Measurements from ENCODE around the gene CCL26.

DNA sequence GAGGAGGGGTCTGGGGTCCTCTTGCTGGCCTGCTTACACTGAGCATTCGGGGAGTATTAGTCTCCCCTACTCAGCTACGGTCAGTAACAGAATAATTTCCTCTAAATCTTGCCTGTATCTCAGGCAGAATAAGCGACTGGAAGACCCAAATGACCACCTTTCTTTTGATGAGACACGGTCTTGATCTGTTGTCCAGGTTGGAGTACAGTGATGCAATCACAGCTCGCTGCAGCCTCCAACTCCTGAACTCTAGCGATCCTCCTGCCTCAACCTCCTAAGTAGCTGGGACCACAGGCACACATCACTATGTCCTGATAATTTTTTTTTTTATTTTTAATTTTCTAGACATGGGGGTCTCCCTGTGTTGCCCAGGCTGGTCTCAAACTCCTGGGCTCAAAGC lies 24.4 kb upstream of the CCL26 start:
- no peak for TF ChIP-seq POLR2A (IDR thresholded peaks at IDR 0.05; ENCODE audit: low read depth, low read length)
- no peak for TF ChIP-seq POLR2AphosphoS5 (IDR thresholded peaks at IDR 0.05; ENCODE audit: low read depth, low read length)
- no peak for TF ChIP-seq TAF1 (IDR thresholded peaks at IDR 0.05; ENCODE audit: borderline replicate concordance, low read depth, low read length)
